Stimulated activated CD4-positive, alpha-beta T cell treated with anti-CD3 and anti-CD28 coated beads, Interleukin-1b, Interleukin-23, amount 100 ng/mL, for 1 hour (primary cell): ENCODE measurements around the gene CRAMP1.

ENCODE experiments used
- DNase-seq, 2 donors: peaks; one replicate each; pipeline ENCODE4 v3.0.0-alpha.2; 2020; ENCODE audit warnings: low read depth in 2 of 2

CRAMP1 gene

GRCh38 chr16:1655909-1656807, 44.0 kb downstream of the CRAMP1 start:
- DNase-seq, result no peak

GRCh38 chr16:1656808-1657617, 44.9 kb downstream of the CRAMP1 start:
- DNase-seq, result no peak

- no peak for DNase-seq
Observed at GRCh38 chr16:1657841-1658240, 45.7 kb downstream of the CRAMP1 start.

- DNase-seq, result no peak
Observed at GRCh38 chr16:1659031-1659430, 46.9 kb downstream of the CRAMP1 start.

GRCh38 chr16:1661826-1662225, 49.7 kb downstream of the CRAMP1 start:
- DNase-seq, result no peak

GRCh38 chr16:1662543-1662942, 50.4 kb downstream of the CRAMP1 start:
- no peak for DNase-seq

- DNase-seq, result no peak
Observed at GRCh38 chr16:1665829-1666228, 53.7 kb downstream of the CRAMP1 start.

GRCh38 chr16:1666316-1666715, 54.2 kb downstream of the CRAMP1 start:
- no peak for DNase-seq

- DNase-seq, result no peak
Observed at GRCh38 chr16:1667271-1667670, 55.1 kb downstream of the CRAMP1 start.

- no peak for DNase-seq
Observed at GRCh38 chr16:1667916-1668315, 55.8 kb downstream of the CRAMP1 start.

GRCh38 chr16:1668612-1669319, 56.6 kb downstream of the CRAMP1 start:
- DNase-seq, result no peak

GRCh38 chr16:1669698-1670097, 57.5 kb downstream of the CRAMP1 start:
- no peak for DNase-seq

GRCh38 chr16:1670371-1670770, 58.2 kb downstream of the CRAMP1 start:
- no peak for DNase-seq

GRCh38 chr16:1670866-1671265, 58.7 kb downstream of the CRAMP1 start:
- DNase-seq, result no peak

GRCh38 chr16:1673424-1674151, 61.4 kb downstream of the CRAMP1 start:
- DNase-seq, result no peak

GRCh38 chr16:1674306-1674705, 62.1 kb downstream of the CRAMP1 start:
- no peak for DNase-seq

GRCh38 chr16:1674751-1675664, 62.8 kb downstream of the CRAMP1 start:
- DNase-seq, result no peak

GRCh38 chr16:1676661-1677060, 64.5 kb downstream of the CRAMP1 start:
- DNase-seq, result no peak

GRCh38 chr16:1677339-1677738, 65.2 kb downstream of the CRAMP1 start:
- DNase-seq, result no peak

- DNase-seq, result peak; percentile 88 to 93
Observed at GRCh38 chr16:1677942-1678499, 65.9 kb downstream of the CRAMP1 start, which contains the start of gene JPT2. TSS of gene JPT2 (plus strand) at chr16:1678279. CDS start at chr16:1678313, 34 bp downstream.
